ENCODE measurements around the gene TMCC1. TPM values are rescaled to one million over a fixed set of nuclear protein-coding genes. Genes with fewer than 3 reads are reported as not detected.
A peak's percentile ranks its signal among the peaks of the same experiment; 100 is the strongest.

The TMCC1 gene
- total RNA-seq, 2 experiments from 2014 or later = 33.3 to 33.8 TPM

GRCh38 chr3:129831503-129831902, 62.0 kb downstream of the TMCC1 start:
- Histone ChIP-seq H3K36me3 (ENCODE audit: insufficient read depth, low read length) (no peaks in the 10 kb centered on the region), H3K4me1 (ENCODE audit: insufficient read depth, low read length) (peaks cover 7% of the 10 kb centered on the region), H3K27me3 (ENCODE audit: control insufficient read depth in 1 of 2, insufficient read depth in 2 of 2, low read length in 2 of 2) (no peaks in the 10 kb centered on the region), H3K4me3 (ENCODE audit: low read length) (no peak overlapping the region), H3K27ac (ENCODE audit: low read depth in 1 of 2, low read length in 2 of 2) (no peak overlapping the region), H3K9me3 (ENCODE audit: control insufficient read depth in 1 of 2, insufficient read depth in 1 of 2, low read length in 2 of 2) (no peaks in the 10 kb centered on the region)
- H3K27me3 Mint-ChIP-seq = no peaks in the 10 kb centered on the region
- intact Hi-C loops (cut with DNase I, micrococcal nuclease) = no loop called here
- H3K4me3 Mint-ChIP-seq = no peak overlapping the region
- TF ChIP-seq CTCF (IDR thresholded peaks at IDR 0.05) = no peak
- peaks cover 26% of the 10 kb centered on the region for H3K4me1 Mint-ChIP-seq (ENCODE audit: low read depth)
- POLR2A ChIA-PET = interaction anchor here (0.7 kb wide), 1 partner anchor 177 kb away, joined by 3 read pairs; no protein-coding TSS in a partner anchor
- DNase-seq (no peak), ATAC-seq (ENCODE audit: poor library complexity) (no peak)
- no peak overlapping the region for H3K27ac Mint-ChIP-seq
- no peaks in the 10 kb centered on the region for H3K9me3 Mint-ChIP-seq
- H3K36me3 Mint-ChIP-seq (ENCODE audit: low read depth) = peaks cover 18% of the 10 kb centered on the region
- CTCF ChIA-PET = interaction anchor here (1.2 kb wide), 1 partner anchor 341 kb away, joined by 3 read pairs; no protein-coding TSS in a partner anchor

GRCh38 chr3:129829640-129830039, 63.9 kb downstream of the TMCC1 start:
- Mint-ChIP-seq H3K27ac (no peak overlapping the region), H3K9me3 (no peaks in the 10 kb centered on the region), H3K36me3 (ENCODE audit: low read depth) (peaks cover 19% of the 10 kb centered on the region), H3K4me3 (no peak overlapping the region), H3K27me3 (no peaks in the 10 kb centered on the region), H3K4me1 (ENCODE audit: low read depth) (peaks cover 32% of the 10 kb centered on the region)
- peak; percentile 65 for ATAC-seq (ENCODE audit: poor library complexity)
- Histone ChIP-seq H3K4me1 (ENCODE audit: insufficient read depth, low read length) (peaks cover 7% of the 10 kb centered on the region), H3K4me3 (ENCODE audit: low read length) (no peak overlapping the region), H3K9me3 (ENCODE audit: control insufficient read depth in 1 of 2, insufficient read depth in 1 of 2, low read length in 2 of 2) (no peaks in the 10 kb centered on the region), H3K27ac (ENCODE audit: low read depth in 1 of 2, low read length in 2 of 2) (no peak overlapping the region), H3K36me3 (ENCODE audit: insufficient read depth, low read length) (no peaks in the 10 kb centered on the region), H3K27me3 (ENCODE audit: control insufficient read depth in 1 of 2, insufficient read depth in 2 of 2, low read length in 2 of 2) (no peaks in the 10 kb centered on the region)
- DNase-seq = peak in 9 of 14 experiments; percentile 2 to 67 (median 16)
- POLR2A ChIA-PET = interaction anchor here (1.0 to 1.2 kb wide), 2 partner anchors 203 to 339 kb away, joined by 3 read pairs; no protein-coding TSS in a partner anchor
- TF ChIP-seq CTCF (IDR thresholded peaks at IDR 0.05) = peak; percentile 60
- intact Hi-C loops (cut with DNase I, micrococcal nuclease) = loop anchor here (2.0 to 10.0 kb wide), 6 partner anchors 103 to 447 kb away; no protein-coding TSS in a partner anchor
- CTCF ChIA-PET = interaction anchor here (0.7 to 1.1 kb wide), 3 partner anchors 338 to 446 kb away, joined by 3 read pairs; no protein-coding TSS in a partner anchor

- H3K27ac ChIP-seq (ENCODE audit: low read depth in 1 of 2, low read length in 2 of 2) = no peak overlapping the region
- H3K9me3 ChIP-seq (ENCODE audit: control insufficient read depth in 1 of 2, insufficient read depth in 1 of 2, low read length in 2 of 2) = no peaks in the 10 kb centered on the region
- no peaks in the 10 kb centered on the region for H3K36me3 ChIP-seq (ENCODE audit: insufficient read depth, low read length)
- peak; percentile 82 for ATAC-seq (ENCODE audit: poor library complexity)
- TF ChIP-seq CTCF (IDR thresholded peaks at IDR 0.05) = no peak
- Mint-ChIP-seq H3K4me3 (peak overlapping the region; percentile 57), H3K27me3 (no peaks in the 10 kb centered on the region), H3K9me3 (no peaks in the 10 kb centered on the region), H3K27ac (peak overlapping the region; percentile 69), H3K4me1 (ENCODE audit: low read depth) (peaks cover 32% of the 10 kb centered on the region), H3K36me3 (ENCODE audit: low read depth) (peaks cover 26% of the 10 kb centered on the region)
- CTCF ChIA-PET = interaction anchor here (1.5 kb wide), 1 partner anchor 9 kb away, joined by 5 read pairs; no protein-coding TSS in a partner anchor
- intact Hi-C loops (cut with DNase I, micrococcal nuclease) = loop anchor here (2.0 to 10.0 kb wide), 6 partner anchors 105 to 445 kb away; no protein-coding TSS in a partner anchor
- POLR2A ChIA-PET = interaction anchor here (1.5 kb wide), 1 partner anchor 62 kb away, joined by 3 read pairs; no protein-coding TSS in a partner anchor
- peaks cover 7% of the 10 kb centered on the region for H3K4me1 ChIP-seq (ENCODE audit: insufficient read depth, low read length)
- no peaks in the 10 kb centered on the region for H3K27me3 ChIP-seq (ENCODE audit: control insufficient read depth in 1 of 2, insufficient read depth in 2 of 2, low read length in 2 of 2)
- H3K4me3 ChIP-seq (ENCODE audit: low read length) = no peak overlapping the region
- DNase-seq = peak; percentile 1 to 73 (median 24)
Measured at GRCh38 chr3:129827765-129828164, 65.7 kb downstream of the TMCC1 start.
